Measurements from ENCODE around the gene ELF5.

DNA sequence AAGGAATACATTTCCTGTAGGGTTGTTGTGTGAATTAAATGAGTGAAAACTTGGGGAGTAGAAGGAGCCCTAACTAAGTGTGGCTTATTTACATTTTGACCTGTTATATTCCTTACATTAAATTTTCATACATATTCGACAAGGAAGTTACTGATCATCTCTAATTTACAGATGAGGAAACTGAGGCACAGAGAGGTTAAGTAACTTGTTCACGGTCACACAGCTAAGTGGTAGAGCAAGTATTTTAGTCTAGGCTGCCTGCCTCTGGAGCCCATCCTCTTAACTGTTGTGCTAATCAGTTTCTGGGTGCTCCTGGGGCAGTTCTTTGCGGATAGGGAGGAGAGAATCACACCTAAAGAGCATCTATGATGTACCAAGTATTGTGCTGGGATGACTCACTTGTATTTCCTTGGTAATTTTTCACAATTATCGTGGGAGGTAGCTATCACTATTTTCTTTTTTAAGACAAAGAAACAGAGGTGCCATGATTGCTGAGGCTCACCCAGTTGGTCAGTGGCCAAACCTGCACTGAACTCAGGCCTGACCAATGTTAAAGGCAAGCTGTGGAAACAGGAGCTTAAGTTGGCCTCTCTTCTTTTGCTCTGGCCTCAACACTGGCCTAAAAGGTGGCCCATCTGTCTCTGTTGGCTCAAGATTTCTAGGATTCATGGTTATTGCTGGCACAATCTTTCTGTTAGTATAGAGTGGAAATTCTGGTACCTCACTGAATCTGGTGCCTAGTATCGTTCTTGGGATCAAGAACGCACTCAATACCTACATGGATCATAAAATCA, 2.9 kb upstream of the ELF5 start:
- TF ChIP-seq, protein P1, sequence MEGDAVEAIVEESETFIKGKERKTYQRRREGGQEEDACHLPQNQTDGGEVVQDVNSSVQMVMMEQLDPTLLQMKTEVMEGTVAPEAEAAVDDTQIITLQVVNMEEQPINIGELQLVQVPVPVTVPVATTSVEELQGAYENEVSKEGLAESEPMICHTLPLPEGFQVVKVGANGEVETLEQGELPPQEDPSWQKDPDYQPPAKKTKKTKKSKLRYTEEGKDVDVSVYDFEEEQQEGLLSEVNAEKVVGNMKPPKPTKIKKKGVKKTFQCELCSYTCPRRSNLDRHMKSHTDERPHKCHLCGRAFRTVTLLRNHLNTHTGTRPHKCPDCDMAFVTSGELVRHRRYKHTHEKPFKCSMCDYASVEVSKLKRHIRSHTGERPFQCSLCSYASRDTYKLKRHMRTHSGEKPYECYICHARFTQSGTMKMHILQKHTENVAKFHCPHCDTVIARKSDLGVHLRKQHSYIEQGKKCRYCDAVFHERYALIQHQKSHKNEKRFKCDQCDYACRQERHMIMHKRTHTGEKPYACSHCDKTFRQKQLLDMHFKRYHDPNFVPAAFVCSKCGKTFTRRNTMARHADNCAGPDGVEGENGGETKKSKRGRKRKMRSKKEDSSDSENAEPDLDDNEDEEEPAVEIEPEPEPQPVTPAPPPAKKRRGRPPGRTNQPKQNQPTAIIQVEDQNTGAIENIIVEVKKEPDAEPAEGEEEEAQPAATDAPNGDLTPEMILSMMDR (conservative IDR thresholded peaks at IDR 0.05), result no peak
- TF ChIP-seq ZFX (IDR thresholded peaks at IDR 0.05), result no peak

Measured in C4-2B (cell line).